Neural progenitor cell (in vitro differentiated cells): ENCODE results near the gene OTOGL. TPM values are rescaled to one million over a fixed set of nuclear protein-coding genes. Genes with fewer than 3 reads are reported as not detected.

Experiments
- DNase-seq: peaks from one replicate; pipeline ENCODE4 v3.0.0-alpha.2; 2016; ENCODE audit warnings: low spot score
- H2AFZ ChIP-seq: fragments of 200-600 bp; sonication (generic); replicated peaks from 2 replicates; pipeline ENCODE4 v1.6.1; 2016; ENCODE audit warnings: antibody characterized with exemption
- H3F3A ChIP-seq: fragments of 200-600 bp; sonication (generic); 2 replicates; pipeline ENCODE4 v1.6.1; 2016; ENCODE audit warnings: antibody characterized with exemption, low read depth
- H3K27ac ChIP-seq: fragments of 200-600 bp; sonication (generic); 2 replicates; pipeline ENCODE4 v1.5.1; 2016; ENCODE audit warnings: mild to moderate bottlenecking
- H3K27me3 ChIP-seq: fragments of 200-600 bp; sonication (generic); 2 replicates; pipeline ENCODE4 v1.6.1; 2016; ENCODE audit warnings: mild to moderate bottlenecking, moderate library complexity
- H3K36me3 ChIP-seq: fragments of 200-600 bp; sonication (generic); 2 replicates; pipeline ENCODE4 v1.5.1; 2016
- H3K4me1 ChIP-seq: fragments of 200-600 bp; sonication (generic); 2 replicates; pipeline ENCODE4 v1.6.1; 2016; ENCODE audit warnings: mixed run types
- H3K4me2 ChIP-seq: fragments of 200-600 bp; sonication (generic); 2 replicates; pipeline ENCODE4 v1.6.1; 2016
- H3K4me3 ChIP-seq: fragments of 200-600 bp; sonication (generic); 2 replicates; pipeline ENCODE4 v1.5.1; 2016
- H3K79me2 ChIP-seq: fragments of 200-600 bp; sonication (generic); 2 replicates; pipeline ENCODE4 v1.6.1; 2016; ENCODE audit warnings: low read depth
- H3K9ac ChIP-seq: fragments of 200-600 bp; sonication (generic); 2 replicates; pipeline ENCODE4 v1.6.1; 2016
- H3K9me3 ChIP-seq: fragments of 200-600 bp; sonication (generic); 2 replicates; pipeline ENCODE4 v1.5.1; 2016; ENCODE audit warnings: low read depth
- H4K20me1 ChIP-seq: fragments of 200-600 bp; sonication (generic); 2 replicates; pipeline ENCODE4 v1.6.1; 2016; ENCODE audit warnings: low read depth
- H3K27ac Mint-ChIP-seq: 3 replicates; pipeline ENCODE4 v1.8.0; 2021; ENCODE audit warnings: mixed read lengths
- H3K27me3 Mint-ChIP-seq: 2 replicates; pipeline ENCODE4 v1.8.0; 2022; ENCODE audit warnings: low read depth, mild to moderate bottlenecking, inconsistent platforms, moderate library complexity, mixed read lengths; ENCODE audit not compliant: insufficient read depth
- H3K36me3 Mint-ChIP-seq: 3 replicates; pipeline ENCODE4 v1.8.0; 2021; ENCODE audit warnings: mixed read lengths
- H3K4me1 Mint-ChIP-seq: 3 replicates; pipeline ENCODE4 v1.8.0; 2021; ENCODE audit warnings: mixed read lengths
- H3K4me3 Mint-ChIP-seq: 3 replicates; pipeline ENCODE4 v1.8.0; 2021; ENCODE audit warnings: mild to moderate bottlenecking, moderate library complexity, mixed read lengths
- H3K9me3 Mint-ChIP-seq: 3 replicates; pipeline ENCODE4 v1.8.0; 2020; ENCODE audit warnings: mixed read lengths
- EZH2 ChIP-seq: fragments of 200-600 bp; sonication (generic); IDR thresholded peaks from 2 replicates; pipeline ENCODE4 v1.6.1; 2017; ENCODE audit warnings: antibody characterized with exemption, mild to moderate bottlenecking, moderate library complexity
- EZH2phosphoT487 ChIP-seq: fragments of 200-600 bp; sonication (generic); IDR thresholded peaks from 2 replicates; pipeline ENCODE4 v1.6.1; 2017; ENCODE audit warnings: antibody characterized with exemption
- total RNA-seq: library from RNA; depleted of rRNA; stranded (reverse); fragments of >200 nt; gene quantifications from 2 replicates; pipeline ENCODE4 v1.2.3, GENCODE V29; 2015; ENCODE audit warnings: low replicate concordance
- TF ChIP-seq, protein P1 (sequence below): fragments of 200-600 bp; sonication (generic); IDR thresholded peaks from 2 replicates; pipeline ENCODE4 v1.5.1; 2017; ENCODE audit warnings: antibody characterized with exemption, mild to moderate bottlenecking

Gene OTOGL
- total RNA-seq, 1 donor from 2014 or later = 0.13 TPM

DNA sequence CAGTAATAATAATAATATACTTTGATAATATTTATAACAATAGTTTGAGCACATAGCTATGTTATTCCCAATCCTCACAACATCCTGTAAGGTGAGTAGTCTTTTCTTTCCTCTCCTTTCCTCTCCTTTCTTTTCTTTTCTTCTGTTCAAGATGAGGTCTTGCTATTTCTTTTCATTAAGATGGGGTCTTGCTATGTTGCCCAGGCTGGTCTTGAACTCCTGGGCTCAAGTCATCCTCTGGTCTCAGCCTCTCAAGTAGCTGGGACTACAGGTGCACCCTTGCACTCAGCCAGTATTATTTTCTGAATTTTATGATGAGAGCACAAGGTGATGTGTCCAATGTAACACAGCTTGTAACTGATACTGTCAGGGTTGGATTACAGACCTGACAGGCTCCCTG, 134.6 kb downstream of the OTOGL start:
- peaks cover 26% of the 10 kb centered on the region for H3K4me1 Mint-ChIP-seq
- no peak overlapping the region for H3K27ac Mint-ChIP-seq
- no peak overlapping the region for H3K4me3 Mint-ChIP-seq

DNA sequence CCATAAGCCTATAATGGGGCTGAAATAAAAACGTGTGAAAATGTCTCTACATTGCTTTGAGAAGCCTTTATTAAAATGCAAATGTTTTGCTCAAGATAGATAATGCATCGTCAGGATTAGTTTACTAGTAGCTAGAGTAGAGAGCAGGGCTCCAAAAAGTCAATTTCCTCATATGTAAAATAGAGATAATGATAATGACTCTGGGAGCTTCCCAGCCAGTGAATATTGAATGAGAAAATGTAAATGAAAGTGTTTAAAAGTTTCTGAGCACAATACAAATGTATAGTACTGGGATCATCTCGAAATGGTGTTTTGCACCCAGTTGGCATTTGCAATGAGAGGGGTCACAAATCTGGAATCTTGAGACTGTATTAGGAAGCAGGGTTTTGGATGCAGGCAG, 135.3 kb downstream of the OTOGL start:
- Histone ChIP-seq H3F3A (peaks cover 3% of the 10 kb centered on the region), H3K4me2 (no peak overlapping the region), H2AFZ (no peak overlapping the region), H4K20me1 (no peaks in the 10 kb centered on the region), H3K4me1 (peaks cover 18% of the 10 kb centered on the region), H3K79me2 (no peaks in the 10 kb centered on the region), H3K36me3 (no peaks in the 10 kb centered on the region), H3K27me3 (no peaks in the 10 kb centered on the region), H3K9ac (no peak overlapping the region), H3K4me3 (no peak overlapping the region), H3K9me3 (no peaks in the 10 kb centered on the region), H3K27ac (no peak overlapping the region)
- H3K27ac Mint-ChIP-seq = no peak overlapping the region
- H3K9me3 Mint-ChIP-seq = no peaks in the 10 kb centered on the region
- H3K4me1 Mint-ChIP-seq = peaks cover 19% of the 10 kb centered on the region
- peaks cover 2% of the 10 kb centered on the region for H3K27me3 Mint-ChIP-seq
- no peak for DNase-seq
- TF ChIP-seq, protein P1, sequence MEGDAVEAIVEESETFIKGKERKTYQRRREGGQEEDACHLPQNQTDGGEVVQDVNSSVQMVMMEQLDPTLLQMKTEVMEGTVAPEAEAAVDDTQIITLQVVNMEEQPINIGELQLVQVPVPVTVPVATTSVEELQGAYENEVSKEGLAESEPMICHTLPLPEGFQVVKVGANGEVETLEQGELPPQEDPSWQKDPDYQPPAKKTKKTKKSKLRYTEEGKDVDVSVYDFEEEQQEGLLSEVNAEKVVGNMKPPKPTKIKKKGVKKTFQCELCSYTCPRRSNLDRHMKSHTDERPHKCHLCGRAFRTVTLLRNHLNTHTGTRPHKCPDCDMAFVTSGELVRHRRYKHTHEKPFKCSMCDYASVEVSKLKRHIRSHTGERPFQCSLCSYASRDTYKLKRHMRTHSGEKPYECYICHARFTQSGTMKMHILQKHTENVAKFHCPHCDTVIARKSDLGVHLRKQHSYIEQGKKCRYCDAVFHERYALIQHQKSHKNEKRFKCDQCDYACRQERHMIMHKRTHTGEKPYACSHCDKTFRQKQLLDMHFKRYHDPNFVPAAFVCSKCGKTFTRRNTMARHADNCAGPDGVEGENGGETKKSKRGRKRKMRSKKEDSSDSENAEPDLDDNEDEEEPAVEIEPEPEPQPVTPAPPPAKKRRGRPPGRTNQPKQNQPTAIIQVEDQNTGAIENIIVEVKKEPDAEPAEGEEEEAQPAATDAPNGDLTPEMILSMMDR = no peak
- TF ChIP-seq EZH2phosphoT487 (no peak), EZH2 (no peak)
- H3K4me3 Mint-ChIP-seq = no peak overlapping the region
- H3K36me3 Mint-ChIP-seq = no peaks in the 10 kb centered on the region

More for the DNA sequence above, 134.6 kb downstream of the OTOGL start:
- no peaks in the 10 kb centered on the region for H3K9me3 ChIP-seq
- H3F3A ChIP-seq = peaks cover 6% of the 10 kb centered on the region
- no peak overlapping the region for H3K27ac ChIP-seq
- no peaks in the 10 kb centered on the region for H3K36me3 ChIP-seq
- no peak overlapping the region for H3K4me2 ChIP-seq
- peaks cover 2% of the 10 kb centered on the region for H3K27me3 Mint-ChIP-seq
- no peaks in the 10 kb centered on the region for H3K27me3 ChIP-seq
- H3K36me3 Mint-ChIP-seq = no peaks in the 10 kb centered on the region
- no peak overlapping the region for H3K4me3 ChIP-seq
- H4K20me1 ChIP-seq = no peaks in the 10 kb centered on the region
- peaks cover 25% of the 10 kb centered on the region for H3K4me1 ChIP-seq
- no peak overlapping the region for H3K9ac ChIP-seq
- H2AFZ ChIP-seq = no peak overlapping the region
- TF ChIP-seq EZH2phosphoT487 (no peak), EZH2 (no peak)
- TF ChIP-seq, protein P1 = no peak
- H3K9me3 Mint-ChIP-seq = no peaks in the 10 kb centered on the region
- H3K79me2 ChIP-seq = no peaks in the 10 kb centered on the region
- no peak for DNase-seq

DNA sequence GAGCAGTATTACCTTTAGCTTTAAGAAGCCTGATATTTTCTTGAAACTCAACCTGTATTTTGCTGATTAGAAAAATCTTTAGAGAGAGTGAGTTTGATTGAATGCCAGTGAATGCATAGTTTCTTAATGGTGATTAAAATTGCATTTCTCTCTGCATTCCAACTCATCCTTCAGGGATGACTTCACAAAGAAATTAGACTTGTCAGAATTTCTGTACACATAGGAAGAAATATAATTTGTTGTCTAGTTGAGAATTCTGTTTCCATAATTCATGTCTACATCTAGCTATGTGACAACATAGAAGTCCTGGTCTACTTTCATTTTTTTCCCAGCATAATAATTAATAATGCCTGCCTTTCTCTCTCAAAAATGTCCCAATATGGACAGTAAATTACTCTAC, 136.6 kb downstream of the OTOGL start:
- DNase-seq = no peak
- Mint-ChIP-seq H3K4me1 (peaks cover 8% of the 10 kb centered on the region), H3K27ac (no peak overlapping the region), H3K27me3 (peaks cover 2% of the 10 kb centered on the region), H3K4me3 (no peak overlapping the region), H3K36me3 (no peaks in the 10 kb centered on the region), H3K9me3 (no peaks in the 10 kb centered on the region)
- Histone ChIP-seq H3K27me3 (no peaks in the 10 kb centered on the region), H4K20me1 (no peaks in the 10 kb centered on the region), H3K4me2 (no peak overlapping the region), H3K27ac (no peak overlapping the region), H3K36me3 (no peaks in the 10 kb centered on the region), H3K4me1 (peaks cover 5% of the 10 kb centered on the region), H3F3A (no peaks in the 10 kb centered on the region), H3K9me3 (no peaks in the 10 kb centered on the region), H3K79me2 (no peaks in the 10 kb centered on the region), H2AFZ (no peak overlapping the region), H3K9ac (no peak overlapping the region), H3K4me3 (no peak overlapping the region)
- TF ChIP-seq EZH2phosphoT487 = no peak
- TF ChIP-seq, protein P1 = no peak
- no peak for TF ChIP-seq EZH2
